Measurements from ENCODE around the gene HRH3.
A peak's percentile ranks its signal among the peaks of the same experiment; 100 is the strongest.

HRH3 gene

GRCh38 chr20:62197801-62198200 is 22.3 kb downstream of the HRH3 start:
- DNase-seq (ENCODE audit: low read depth in 3 of 3), result no peak

DNA sequence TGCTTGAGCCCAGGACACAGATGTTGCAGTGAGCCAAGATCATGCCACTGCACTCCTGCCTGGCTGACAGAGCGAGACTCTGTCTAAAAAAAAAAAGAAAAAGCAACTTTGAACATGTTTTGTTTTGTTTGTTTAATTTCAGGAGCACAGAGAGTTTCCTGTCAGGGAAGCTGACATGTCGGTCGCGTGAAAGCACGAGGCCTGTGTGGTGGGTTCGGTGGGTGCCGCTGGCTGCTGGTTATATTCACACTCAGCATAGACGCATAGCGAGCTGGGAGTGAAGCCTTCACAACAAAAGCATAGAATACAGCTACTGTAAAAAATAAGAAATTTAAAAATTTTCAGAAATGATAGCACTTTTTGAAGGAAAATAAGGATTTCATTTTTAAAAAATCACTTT is 22.8 kb downstream of the HRH3 start:
- no peak for DNase-seq (ENCODE audit: low read depth in 3 of 3)

GRCh38 chr20:62196286-62196685 is 23.8 kb downstream of the HRH3 start:
- DNase-seq (ENCODE audit: low read depth in 3 of 3), result no peak

GRCh38 chr20:62195736-62196135 is 24.3 kb downstream of the HRH3 start:
- DNase-seq (ENCODE audit: low read depth in 3 of 3), result no peak

DNA sequence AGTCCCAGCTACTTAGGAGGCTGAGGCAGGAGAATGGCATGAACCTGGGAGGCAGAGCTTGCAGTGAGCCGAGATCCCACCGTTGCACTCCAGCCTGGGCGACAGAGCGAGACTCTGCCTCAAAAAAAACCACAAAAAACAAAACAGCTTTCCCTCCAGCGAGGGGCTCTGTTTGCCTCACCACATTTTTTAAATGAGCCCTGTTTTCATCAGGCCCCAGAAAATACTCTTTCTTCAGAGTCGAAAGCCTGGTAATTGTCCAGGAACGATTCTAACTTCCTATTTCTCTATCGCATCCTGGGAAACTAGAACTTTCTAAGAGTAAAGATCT is 25.0 kb downstream of the HRH3 start:
- DNase-seq (ENCODE audit: low read depth in 3 of 3), result no peak

DNA sequence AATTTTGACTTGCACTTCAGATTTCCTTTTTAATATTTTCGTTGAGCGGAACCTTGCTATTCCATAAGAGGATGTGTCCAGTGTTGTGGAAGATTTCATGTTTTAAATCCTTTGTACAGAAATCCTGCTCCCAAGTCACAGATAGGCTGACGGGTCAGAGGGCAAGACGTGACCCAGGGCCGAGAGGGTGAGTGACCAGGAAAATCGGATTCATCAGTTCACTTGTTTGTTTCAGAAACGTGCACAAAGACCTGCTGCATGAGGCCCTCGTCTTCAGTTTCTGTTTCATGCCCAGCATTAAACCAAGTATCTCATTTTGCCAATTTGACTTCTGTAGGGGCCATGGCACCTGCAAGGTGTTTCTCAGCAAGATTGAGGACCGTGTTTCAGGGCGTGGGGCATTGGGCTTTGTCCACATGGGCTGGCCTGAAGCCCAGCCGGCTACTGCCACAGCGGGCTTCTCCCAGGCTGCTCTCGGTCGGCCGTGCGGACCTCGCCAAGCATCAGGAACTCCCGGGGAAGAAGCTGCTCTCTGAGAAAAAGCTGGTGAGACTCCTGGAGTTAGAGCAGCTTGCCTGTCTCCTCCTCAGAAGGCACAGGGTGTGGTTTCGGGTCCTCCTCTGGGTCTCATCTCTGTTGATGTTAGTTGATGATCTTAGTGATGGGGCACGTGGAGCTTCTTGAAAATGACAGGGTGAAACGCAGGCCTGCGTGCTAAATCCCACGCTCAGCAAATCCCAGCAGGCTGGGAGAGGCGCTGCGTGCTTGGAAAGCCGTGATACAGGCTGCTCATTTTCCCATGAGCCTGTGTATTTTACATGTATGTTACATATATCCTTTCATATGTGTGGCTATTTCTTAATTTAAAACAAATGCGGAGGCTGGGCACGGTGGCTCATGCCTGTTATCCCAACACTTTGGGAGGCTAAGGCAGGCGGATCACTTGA is 26.7 kb downstream of the HRH3 start:
- DNase-seq (ENCODE audit: low read depth in 3 of 3), result no peak

DNA sequence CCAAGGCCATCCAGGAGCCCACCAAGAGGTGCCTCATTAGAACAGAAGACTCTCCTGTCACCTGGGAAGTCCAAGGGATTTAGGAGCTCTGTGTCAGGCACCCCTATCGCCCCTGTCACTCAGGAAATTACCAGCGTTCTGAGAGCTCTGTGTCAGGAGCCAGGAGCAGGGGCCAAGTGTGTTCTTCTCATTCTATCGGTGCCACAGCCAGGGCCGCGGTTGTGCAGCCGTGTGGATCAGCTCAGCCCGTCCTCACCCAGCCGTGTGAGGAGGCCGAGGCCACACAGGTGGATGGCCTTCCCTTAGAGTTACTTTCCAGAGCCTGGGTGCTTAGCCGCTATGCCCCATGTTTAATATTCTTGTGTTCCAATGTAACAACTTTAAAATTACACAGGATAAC is 27.4 kb downstream of the HRH3 start:
- no peak for DNase-seq (ENCODE audit: low read depth in 3 of 3)

DNA sequence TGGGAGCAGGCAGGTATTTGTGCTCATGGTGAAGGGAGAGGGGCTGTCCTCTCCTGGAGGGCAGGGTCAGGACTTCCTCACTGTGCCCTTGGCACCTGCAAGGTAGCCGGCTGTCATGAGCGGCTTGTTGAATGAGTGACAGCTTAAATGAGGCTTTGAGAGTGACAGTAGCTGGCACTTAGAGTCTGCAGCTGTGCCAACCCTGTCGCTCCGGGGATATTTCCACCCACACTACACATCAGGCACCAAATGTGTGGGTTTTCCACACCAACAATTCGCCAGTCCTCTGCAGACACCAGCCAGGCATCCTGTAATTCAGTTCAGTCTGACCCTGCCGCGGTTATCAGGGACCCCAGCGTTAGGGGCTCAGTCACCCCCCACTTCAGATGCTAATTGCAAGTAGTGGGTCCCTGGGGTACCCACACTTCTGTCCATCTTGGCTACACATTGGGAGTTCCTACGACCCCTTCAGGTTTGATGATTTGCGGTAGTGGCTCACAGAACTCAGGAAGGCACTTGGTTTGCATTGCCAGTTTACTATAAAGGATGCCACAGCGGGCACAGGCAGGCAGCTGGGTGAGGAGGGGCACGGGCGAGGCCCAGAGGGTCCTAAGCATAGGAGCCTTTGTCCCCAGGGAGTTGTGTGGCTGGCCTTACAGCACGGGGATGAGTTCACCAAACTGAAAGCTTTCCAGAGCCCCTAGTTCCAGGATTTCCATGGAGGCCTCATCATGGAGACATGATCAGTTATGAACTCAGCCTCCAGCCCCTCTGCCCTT is 28.1 kb downstream of the HRH3 start:
- no peak for DNase-seq (ENCODE audit: low read depth in 3 of 3)

GRCh38 chr20:62190639-62191411 is 29.3 kb downstream of the HRH3 start:
- DNase-seq (ENCODE audit: low read depth in 3 of 3), result no peak

GRCh38 chr20:62186887-62187866 is 32.9 kb downstream of the HRH3 start:
- DNase-seq (ENCODE audit: low read depth in 3 of 3), result no peak

DNA sequence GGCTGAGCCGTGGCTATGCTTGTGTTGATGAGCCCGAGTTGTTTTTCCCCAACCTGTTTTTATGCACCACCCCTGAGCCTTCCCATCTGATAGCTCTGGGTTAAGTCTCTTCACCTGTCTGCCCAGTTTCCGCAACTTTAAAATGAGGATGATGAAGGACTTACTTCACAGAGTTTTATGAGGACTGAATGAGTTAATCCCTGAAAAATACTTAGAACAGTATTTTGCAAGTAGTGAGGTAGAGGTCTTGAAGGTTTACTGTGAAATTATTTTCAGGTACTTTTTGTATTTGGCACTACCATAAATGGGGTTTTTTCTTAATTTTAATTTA is 34.0 kb downstream of the HRH3 start:
- no peak for DNase-seq (ENCODE audit: low read depth in 3 of 3)

DNA sequence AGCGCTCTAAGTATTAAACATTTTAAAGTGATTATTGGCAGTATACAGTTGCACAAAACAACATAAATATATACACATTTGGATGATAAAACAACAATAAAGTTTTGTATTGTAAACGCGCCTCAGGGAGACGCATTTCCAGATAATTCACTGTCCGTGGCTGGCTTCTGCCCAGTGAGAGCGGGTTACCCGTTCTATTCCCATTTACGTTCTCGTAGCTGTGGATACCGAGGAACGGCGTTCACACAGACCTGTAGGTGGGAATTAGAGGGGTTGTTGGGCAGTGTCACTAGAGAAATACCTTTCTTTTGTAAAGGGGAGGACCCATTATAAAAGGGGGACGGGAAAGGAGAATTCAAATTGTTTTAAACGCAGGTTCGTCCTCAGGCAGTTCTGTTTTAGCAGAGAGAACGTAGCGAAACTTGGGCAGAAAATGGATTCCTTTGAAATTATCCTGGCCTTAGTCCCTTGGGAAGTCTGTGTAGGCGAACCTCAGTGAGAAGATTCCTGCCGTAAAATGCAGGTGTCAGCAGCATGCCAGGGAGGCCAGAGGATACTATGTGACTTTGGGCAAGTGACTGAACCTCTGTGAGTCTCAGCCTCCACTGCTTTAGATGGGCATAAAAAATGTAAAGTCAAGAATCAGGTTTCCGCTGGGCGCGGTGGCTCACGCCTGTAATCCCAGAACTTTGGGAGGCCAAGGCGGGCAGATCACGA is 36.5 kb downstream of the HRH3 start:
- DNase-seq (ENCODE audit: low read depth in 3 of 3), result no peak

DNA sequence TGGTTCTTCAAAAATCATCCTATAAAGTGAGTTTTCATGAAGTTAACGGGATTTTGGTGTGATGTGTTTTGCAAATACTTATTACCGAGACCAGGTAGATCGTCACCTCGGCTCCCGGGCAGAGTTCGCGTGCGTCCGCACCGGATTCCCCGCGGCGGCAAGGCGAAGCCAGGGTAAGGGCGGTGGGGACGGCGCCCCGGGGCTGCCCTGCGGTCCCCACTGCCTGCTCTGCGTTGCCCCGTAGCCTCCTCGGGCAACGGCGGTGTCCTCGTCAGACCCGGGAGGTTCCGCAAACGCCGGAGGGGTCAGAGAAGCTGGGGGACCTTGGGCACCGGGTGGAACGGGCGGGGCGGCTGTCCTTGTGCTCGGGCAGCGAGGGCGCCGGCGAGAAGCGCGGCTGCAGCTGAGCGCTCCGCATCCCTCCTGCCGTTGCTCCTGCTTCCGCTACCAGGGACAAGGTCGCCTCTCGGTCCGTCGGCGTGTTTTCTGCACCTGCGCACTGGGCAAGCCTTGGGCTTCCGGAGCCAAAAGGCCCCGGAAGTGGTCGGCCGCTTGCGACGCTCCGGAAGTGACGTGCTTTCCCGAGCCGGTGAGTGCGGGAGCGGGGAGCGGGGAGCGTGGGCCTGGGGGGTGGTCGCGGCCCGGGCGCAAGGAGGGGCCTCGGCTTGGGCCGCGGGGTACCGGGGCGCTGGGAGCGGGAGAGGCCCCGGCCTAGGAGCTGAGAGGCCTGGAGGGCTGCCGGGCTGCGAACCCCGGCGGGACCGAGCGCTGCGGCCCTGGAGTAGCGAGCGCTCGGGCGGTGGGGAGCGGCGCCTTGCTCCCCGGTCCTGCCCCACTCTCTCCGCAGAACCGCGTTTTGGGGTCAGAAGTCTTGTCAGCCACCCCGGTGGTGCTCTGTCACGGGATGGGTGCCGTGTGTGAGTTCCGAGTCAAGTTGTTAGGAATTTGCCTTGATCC is 37.3 kb downstream of the HRH3 start, which contains the start of gene MTG2:
Gene MTG2 (plus strand): TSS at position 560 of the 957 bp plus-strand sequence. CDS start 10,393 bp downstream, outside the sequence.
- peak; percentile 85 to 94 (median 91) for DNase-seq (ENCODE audit: low read depth in 3 of 3)

GRCh38 chr20:62181808-62182207 is 38.3 kb downstream of the HRH3 start:
- no peak for DNase-seq (ENCODE audit: low read depth in 3 of 3)

DNA sequence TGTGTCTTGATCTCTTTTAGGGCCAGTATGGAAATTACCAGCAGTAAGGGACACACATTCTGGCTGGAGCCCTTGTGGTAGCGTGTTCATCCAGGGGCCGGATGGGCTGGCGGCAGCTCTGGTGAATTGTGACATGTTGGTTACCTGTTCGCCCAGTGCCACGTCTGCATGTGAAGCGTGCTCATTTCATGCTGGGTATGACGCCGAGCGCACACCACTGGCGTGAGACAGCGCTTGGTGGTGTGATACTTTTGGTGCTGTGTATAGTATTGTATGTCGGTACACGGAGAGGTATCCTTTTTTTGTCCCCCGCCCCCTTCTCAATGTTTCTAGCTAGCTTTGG is 40.9 kb downstream of the HRH3 start:
- DNase-seq (ENCODE audit: low read depth in 3 of 3), result no peak

DNA sequence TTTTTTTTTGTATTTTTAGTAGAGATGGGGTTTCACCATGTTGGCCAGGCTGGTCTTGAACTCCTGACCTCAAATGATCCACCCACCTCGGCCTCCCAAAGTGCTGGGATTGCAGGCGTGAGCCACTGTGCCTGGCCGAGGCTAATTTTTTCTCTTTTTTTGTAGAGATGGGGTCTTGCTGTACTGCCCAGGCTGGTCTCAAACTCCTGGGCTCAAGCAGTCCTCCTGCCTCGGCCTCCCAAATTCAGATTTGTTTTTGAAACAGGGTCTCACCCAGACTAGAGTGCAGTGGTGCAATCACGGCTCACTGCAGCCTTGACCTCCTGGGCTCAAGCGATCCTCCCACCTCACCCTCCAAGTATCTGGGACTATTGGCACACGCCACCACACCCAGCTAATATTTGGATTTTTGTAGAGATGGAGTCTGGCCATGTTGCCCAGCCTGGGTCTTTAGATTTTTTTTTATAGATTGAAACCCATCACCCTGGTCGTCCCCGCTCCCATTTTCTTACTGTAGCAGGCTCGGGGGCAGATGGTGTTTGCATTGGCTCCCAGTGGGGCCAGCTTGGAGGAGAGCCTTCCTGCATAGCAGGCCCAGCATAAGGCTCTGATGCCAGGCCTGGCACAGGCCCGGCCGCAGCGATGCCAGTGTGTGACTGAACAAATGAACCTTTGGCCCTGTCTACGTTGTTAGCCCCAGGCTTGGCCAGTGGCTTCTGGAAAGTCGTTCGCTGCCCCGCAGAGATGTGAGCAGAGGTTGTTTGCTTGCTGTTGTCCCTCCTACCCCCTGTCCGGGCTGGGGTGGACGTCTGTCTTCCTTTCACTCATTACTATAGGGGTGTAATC is 41.5 kb downstream of the HRH3 start:
- no peak for DNase-seq (ENCODE audit: low read depth in 3 of 3)

DNA sequence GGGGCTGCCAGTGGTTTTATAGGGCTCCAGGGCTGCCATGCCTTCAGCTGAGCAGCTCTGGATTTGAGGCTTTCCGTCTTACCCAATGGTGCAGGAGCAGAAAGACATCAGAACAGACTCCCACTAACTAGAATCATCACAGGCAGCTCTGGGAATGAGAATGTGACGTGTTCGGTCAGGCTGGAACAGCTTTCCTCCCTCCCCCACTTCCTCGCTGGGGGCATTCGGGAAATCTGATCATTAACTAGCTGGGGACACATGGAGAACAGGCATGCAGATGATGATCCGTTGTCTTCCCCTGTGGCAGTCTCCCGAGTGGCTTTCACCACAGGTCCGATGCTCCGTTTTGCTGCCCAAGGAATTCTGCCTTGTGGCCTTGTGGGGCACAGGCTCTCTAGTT is 42.8 kb downstream of the HRH3 start:
- DNase-seq (ENCODE audit: low read depth in 3 of 3), result no peak

DNA sequence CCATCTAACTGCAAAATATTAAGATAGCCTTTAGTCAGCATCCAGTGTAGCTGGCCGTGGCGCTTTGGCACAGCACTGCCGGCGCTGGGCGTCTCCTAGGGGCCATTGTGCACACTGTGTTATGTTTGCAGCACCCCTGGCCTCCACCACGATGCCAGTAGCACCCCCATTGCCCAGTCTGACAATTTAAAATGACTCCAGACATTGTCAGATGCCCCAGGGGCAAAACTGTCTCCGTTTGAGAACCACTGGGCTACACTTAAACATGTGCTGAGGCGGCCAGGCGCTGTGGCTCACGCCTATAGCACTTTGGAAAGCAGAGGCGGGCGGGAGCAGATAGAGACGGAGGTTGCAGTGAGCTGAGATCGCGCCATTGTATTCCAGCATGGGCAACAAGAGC is 43.2 kb downstream of the HRH3 start:
- no peak for DNase-seq (ENCODE audit: low read depth in 3 of 3)
